ENCODE measurements around the gene SLC26A1.
A peak's percentile ranks its signal among the peaks of the same experiment; 100 is the strongest.

- TF ChIP-seq EP300 (IDR thresholded peaks at IDR 0.05; ENCODE audit: low read depth) (no peak), CTCF (IDR thresholded peaks at IDR 0.05) (no peak), POLR2AphosphoS5 (IDR thresholded peaks at IDR 0.05) (peak in 1 of 3 donors; percentile 35)
Observed at GRCh38 chr4:1002131-1002630, 9.0 kb upstream of the SLC26A1 start.

All from transverse colon (tissue), 4 donors.